ENCODE data around the gene CYP26A1.

Gene CYP26A1

GRCh38 chr10:93064874-93065660, 8.6 kb upstream of the CYP26A1 start:
- Histone ChIP-seq H2AFZ (ENCODE audit: low read depth, low read length) (no peak overlapping the region), H3K4me2 (ENCODE audit: insufficient read depth, low read length) (no peak overlapping the region)
- no peak for ATAC-seq (ENCODE audit: insufficient read depth, low read depth)

GRCh38 chr10:93065675-93066543, 7.8 kb upstream of the CYP26A1 start:
- no peak overlapping the region for H2AFZ ChIP-seq (ENCODE audit: low read depth, low read length)
- peaks cover 17% of the 10 kb centered on the region for H3K36me3 ChIP-seq (ENCODE audit: insufficient read depth, low read length)
- no peaks in the 10 kb centered on the region for H4K20me1 ChIP-seq (ENCODE audit: insufficient read depth, low read length)
- TF ChIP-seq EZH2 (IDR thresholded peaks at IDR 0.05; ENCODE audit: borderline replicate concordance, low read depth, low read length, severe bottlenecking) = no peak
- TF ChIP-seq CTCF (IDR thresholded peaks at IDR 0.05; ENCODE audit: borderline replicate concordance, extremely low read depth, low read length, poor library complexity, severe bottlenecking) = no peak
- DNase-seq (no peak), ATAC-seq (ENCODE audit: insufficient read depth, low read depth) (no peak)
- H3K9me3 ChIP-seq (ENCODE audit: insufficient read depth, low read length, severe bottlenecking) = no peaks in the 10 kb centered on the region
- H3K27me3 ChIP-seq (ENCODE audit: insufficient read depth, low read length, poor library complexity) = no peaks in the 10 kb centered on the region
- H3K9ac ChIP-seq (ENCODE audit: low read depth, low read length) = no peak overlapping the region
- no peak overlapping the region for H3K4me2 ChIP-seq (ENCODE audit: insufficient read depth, low read length)
- H3K4me3 ChIP-seq (ENCODE audit: low read depth in 1 of 2, low read length in 2 of 2) = no peak overlapping the region
- H3K79me2 ChIP-seq (ENCODE audit: insufficient read depth, low read length) = no peaks in the 10 kb centered on the region
- H3K27ac ChIP-seq (ENCODE audit: low read length) = no peak overlapping the region
- no peaks in the 10 kb centered on the region for H3K4me1 ChIP-seq (ENCODE audit: insufficient read depth, low read length)

More at GRCh38 chr10:93064874-93065660, 8.6 kb upstream of the CYP26A1 start:
- H3K9ac ChIP-seq (ENCODE audit: low read depth, low read length) = no peak overlapping the region
- no peak for TF ChIP-seq EZH2 (IDR thresholded peaks at IDR 0.05; ENCODE audit: borderline replicate concordance, low read depth, low read length, severe bottlenecking)
- no peak for TF ChIP-seq CTCF (IDR thresholded peaks at IDR 0.05; ENCODE audit: borderline replicate concordance, extremely low read depth, low read length, poor library complexity, severe bottlenecking)
- no peaks in the 10 kb centered on the region for H3K79me2 ChIP-seq (ENCODE audit: insufficient read depth, low read length)
- H3K27ac ChIP-seq (ENCODE audit: low read length) = no peak overlapping the region
- no peak for DNase-seq
- peaks cover 25% of the 10 kb centered on the region for H3K36me3 ChIP-seq (ENCODE audit: insufficient read depth, low read length)
- H4K20me1 ChIP-seq (ENCODE audit: insufficient read depth, low read length) = no peaks in the 10 kb centered on the region
- no peak overlapping the region for H3K4me3 ChIP-seq (ENCODE audit: low read depth in 1 of 2, low read length in 2 of 2)
- no peaks in the 10 kb centered on the region for H3K4me1 ChIP-seq (ENCODE audit: insufficient read depth, low read length)
- no peaks in the 10 kb centered on the region for H3K27me3 ChIP-seq (ENCODE audit: insufficient read depth, low read length, poor library complexity)
- H3K9me3 ChIP-seq (ENCODE audit: insufficient read depth, low read length, severe bottlenecking) = no peaks in the 10 kb centered on the region

- no peaks in the 10 kb centered on the region for H3K79me2 ChIP-seq (ENCODE audit: insufficient read depth, low read length)
- H3K9me3 ChIP-seq (ENCODE audit: insufficient read depth, low read length, severe bottlenecking) = no peaks in the 10 kb centered on the region
- peaks cover 12% of the 10 kb centered on the region for H3K36me3 ChIP-seq (ENCODE audit: insufficient read depth, low read length)
- no peak for DNase-seq
- no peak overlapping the region for H3K4me3 ChIP-seq (ENCODE audit: low read depth in 1 of 2, low read length in 2 of 2)
- no peak overlapping the region for H2AFZ ChIP-seq (ENCODE audit: low read depth, low read length)
- TF ChIP-seq CTCF (IDR thresholded peaks at IDR 0.05; ENCODE audit: borderline replicate concordance, extremely low read depth, low read length, poor library complexity, severe bottlenecking) = no peak
- TF ChIP-seq EZH2 (IDR thresholded peaks at IDR 0.05; ENCODE audit: borderline replicate concordance, low read depth, low read length, severe bottlenecking) = no peak
- H3K27me3 ChIP-seq (ENCODE audit: insufficient read depth, low read length, poor library complexity) = no peaks in the 10 kb centered on the region
- no peaks in the 10 kb centered on the region for H3K4me1 ChIP-seq (ENCODE audit: insufficient read depth, low read length)
- no peaks in the 10 kb centered on the region for H4K20me1 ChIP-seq (ENCODE audit: insufficient read depth, low read length)
- no peak for ATAC-seq (ENCODE audit: insufficient read depth, low read depth)
- H3K9ac ChIP-seq (ENCODE audit: low read depth, low read length) = no peak overlapping the region
- H3K27ac ChIP-seq (ENCODE audit: low read length) = no peak overlapping the region
- no peak overlapping the region for H3K4me2 ChIP-seq (ENCODE audit: insufficient read depth, low read length)
Observed at GRCh38 chr10:93066544-93066913, 7.2 kb upstream of the CYP26A1 start.
